K562 (cell line): ENCODE results near the gene CEP162. TPM values are rescaled to one million over a fixed set of nuclear protein-coding genes. Genes with fewer than 3 reads are reported as not detected.

ENCODE experiments used
- ATAC-seq: fragments of 200-7000 bp; cut with Tn5 transposase; 3 replicates; pipeline ENCODE4 v1.9.1; 2020; ENCODE audit warnings: moderate library complexity
- BruUV-seq: library from RNA; stranded (reverse); fragments of 400-500 nt; replicated peaks from 2 replicates; lab custom pipeline; 2021; lab: Mats Ljungman, UMichigan
- CTCF ChIA-PET: fragments of 300-600 bp; formaldehyde crosslinking; extraction: SDS; loops from one replicate; lab custom pipeline; 2021; ENCODE audit warnings: low intra/inter-chr PET ratio; lab: Yijun Ruan, JAX
- POLR2A ChIA-PET: fragments of 300-600, 350-650 bp; sonication (Branson Sonifier 250); formaldehyde crosslinking; extraction: SDS; loops from one replicate; lab custom pipeline; 2021; ENCODE audit warnings: antibody characterized with exemption, inconsistent platforms; lab: Yijun Ruan, JAX
- DNase-seq, 4 experiments: peaks; one replicate each; pipeline versions ENCODE4 v3.0.0 to v3.0.0-alpha.2; 2011 to 2018; ENCODE audit warnings: low spot score in 3 of 4, mixed read lengths in 3 of 4; ENCODE audit errors: extremely low read depth in 1 of 4
- FAIRE-seq: peaks from 2 replicates; lab custom pipeline; 2011; peaks lifted over from hg19 to GRCh38; lab: Jason Lieb, UNC
- H2AFZ ChIP-seq: 2 replicates; pipeline ENCODE4 v1.6.0; 2011; ENCODE audit warnings: low read depth, low read length, control low read depth, inconsistent platforms
- H3K27ac ChIP-seq: fragments of 200-600 bp; 3 replicates; pipeline ENCODE4 v1.8.0; 2011; ENCODE audit warnings: low read depth, mild to moderate bottlenecking, control low read depth, inconsistent platforms, low read length, moderate library complexity, mixed read lengths; ENCODE audit errors: extremely low read depth
- H3K27me3 ChIP-seq, 2 experiments: fragments of 300-600 bp in 1 of 2; 2 replicates in 1 of 2; 3 replicates in 1 of 2; pipeline versions ENCODE4 v1.6.0 to v1.8.0; 2011; ENCODE audit warnings: inconsistent platforms in 2 of 2, low read length in 2 of 2, mild to moderate bottlenecking in 1 of 2, mixed read lengths in 1 of 2, moderate library complexity in 1 of 2; ENCODE audit not compliant: control insufficient read depth in 2 of 2, insufficient read depth in 2 of 2
- H3K36me3 ChIP-seq: fragments of 300-600 bp; 3 replicates; pipeline ENCODE4 v1.8.0; 2011; ENCODE audit warnings: mild to moderate bottlenecking, low read length, inconsistent platforms; ENCODE audit not compliant: control insufficient read depth, insufficient read depth
- H3K4me1 ChIP-seq, 2 experiments: fragments of 200-600 bp in 1 of 2; replicated peaks in 1 of 2; 2 replicates in 1 of 2; 3 replicates in 1 of 2; pipeline versions ENCODE4 v1.5.1 to v1.8.0; 2011; ENCODE audit warnings: inconsistent platforms in 2 of 2, low read length in 2 of 2, mild to moderate bottlenecking in 1 of 2, mixed read lengths in 1 of 2, moderate library complexity in 1 of 2; ENCODE audit not compliant: control insufficient read depth in 2 of 2, insufficient read depth in 2 of 2
- H3K4me2 ChIP-seq: 2 replicates; pipeline ENCODE4 v1.6.1; 2011; ENCODE audit warnings: low read length, control low read depth, inconsistent platforms, mixed read lengths; ENCODE audit not compliant: insufficient read depth
- H3K4me3 ChIP-seq: fragments of 200-600 bp; sonication (generic), shearing (Covaris generic); 2 replicates; pipeline ENCODE4 v1.5.1; 2016; ENCODE audit warnings: control low read depth, inconsistent platforms
- H3K79me2 ChIP-seq: fragments of 200-600 bp; 3 replicates; pipeline ENCODE4 v1.8.0; 2011; ENCODE audit warnings: low read length, inconsistent platforms; ENCODE audit not compliant: control insufficient read depth, insufficient read depth
- H3K9ac ChIP-seq, 2 experiments: 2 replicates each; pipeline versions ENCODE4 v1.6.0 to v1.6.1; 2011; ENCODE audit warnings: low read depth in 2 of 2, low read length in 2 of 2, control low read depth in 1 of 2, inconsistent platforms in 1 of 2, mild to moderate bottlenecking in 1 of 2, mixed read lengths in 1 of 2; ENCODE audit not compliant: insufficient read depth in 1 of 2
- H3K9me1 ChIP-seq: one replicate; pipeline ENCODE4 v1.6.0; 2011; ENCODE audit warnings: inconsistent platforms, mild to moderate bottlenecking, low read length, moderate library complexity; ENCODE audit not compliant: control insufficient read depth, insufficient read depth
- H3K9me3 ChIP-seq: replicated peaks from 2 replicates; pipeline ENCODE4 v1.5.1; 2011; ENCODE audit warnings: low read depth, low read length, inconsistent platforms; ENCODE audit not compliant: control insufficient read depth, insufficient read depth
- H4K20me1 ChIP-seq: replicated peaks from 2 replicates; pipeline ENCODE4 v1.6.1; 2011; ENCODE audit warnings: low read length, inconsistent platforms, mixed read lengths; ENCODE audit not compliant: control insufficient read depth, insufficient read depth
- ARID2 ChIP-seq: fragments of 450-650 bp; IDR thresholded peaks from 2 replicates; pipeline ENCODE4 v1.6.1; 2017; ENCODE audit warnings: antibody characterized with exemption, mild to moderate bottlenecking
- CAMTA2 ChIP-seq: fragments of 250-450 bp; sonication (Bioruptor Pico); conservative IDR thresholded peaks from 2 replicates; pipeline ENCODE4 v1.5.1; 2022
- DIDO1 ChIP-seq: fragments of 450-650 bp; IDR thresholded peaks from 2 replicates; pipeline ENCODE4 v1.6.1; 2016; ENCODE audit warnings: low read depth, missing biosample characterization, missing genetic modification characterization
- FOSL1 ChIP-seq: fragments of 200-800 bp; sonication (Bioruptor generic); conservative IDR thresholded peaks from 2 replicates; pipeline ENCODE4 v1.6.1; 2016; ENCODE audit warnings: missing genetic modification characterization, missing compliant biosample characterization
- HDGF ChIP-seq: fragments of 450-650 bp; IDR thresholded peaks from 2 replicates; pipeline ENCODE4 v1.6.1; 2016
- HMG20A ChIP-seq: fragments of 450-650 bp; formaldehyde crosslinking; conservative IDR thresholded peaks from 2 replicates; pipeline ENCODE4 v1.4.0; 2020; ENCODE audit warnings: mild to moderate bottlenecking, mixed read lengths
- KAT7 ChIP-seq: sonication (generic); formaldehyde crosslinking; IDR thresholded peaks from 2 replicates; pipeline ENCODE4 v1.8.0; 2022; ENCODE audit warnings: missing genetic modification reagents, mild to moderate bottlenecking, borderline replicate concordance
- NELFE ChIP-seq: IDR thresholded peaks from 2 replicates; pipeline ENCODE4 v1.6.1; 2011; ENCODE audit warnings: mild to moderate bottlenecking; ENCODE audit not compliant: insufficient read depth, insufficient read length
- PHF20 ChIP-seq: fragments of 450-650 bp; IDR thresholded peaks from 2 replicates; pipeline ENCODE4 v1.6.1; 2018; ENCODE audit not compliant: partially characterized antibody
- RNF2 ChIP-seq: sonication (generic); IDR thresholded peaks from 2 replicates; pipeline ENCODE4 v1.6.1; 2016
- ZBED1 ChIP-seq: IDR thresholded peaks from 2 replicates; pipeline ENCODE4 v1.6.1; 2014
- ZC3H8 ChIP-seq: fragments of 450-650 bp; IDR thresholded peaks from 2 replicates; pipeline ENCODE4 v1.6.1; 2017
- ZNF589 ChIP-seq: fragments of 200-800 bp; sonication (Bioruptor generic); IDR thresholded peaks from 2 replicates; pipeline ENCODE4 v1.6.1; 2016; ENCODE audit warnings: low read depth, missing genetic modification characterization, missing compliant biosample characterization
- ZNF780A ChIP-seq: fragments of 250-450 bp; sonication (Bioruptor Pico); IDR thresholded peaks from 2 replicates; pipeline ENCODE4 v1.5.0; 2021; ENCODE audit warnings: mild to moderate bottlenecking
- WGBS: fragments of 100-300 bp; shearing (Covaris generic); methylation state at CpG from one replicate; pipeline ENCODE4 v1.1.6; 2016; ENCODE audit warnings: low coverage, mixed read lengths; ENCODE audit not compliant: insufficient coverage; ENCODE audit errors: missing lambda C conversion rate; 5-methylcytosine and 5-hydroxymethylcytosine counted together
- in situ Hi-C: fragments of 300-500 bp; cut with MboI; formaldehyde crosslinking; loops from 4 replicates; pipeline ENCODE4 v1.15.0; 2018; ENCODE audit warnings: inconsistent platforms, mixed read lengths
- intact Hi-C: fragments of 100-400 bp; cut with micrococcal nuclease; formaldehyde crosslinking; loops from 2 replicates; pipeline ENCODE4 v1.14.2; 2022
- polyA plus RNA-seq, 8 experiments: library from polyadenylated mRNA; depleted of rRNA in 4 of 8; stranded (reverse) in 5 of 8; unstranded in 3 of 8; fragments of >200 nt; fragmentation: Nextera tagmentation in 2 of 8; fragmentation: Illumina TruSeq in 1 of 8; extraction: Ambion mirVana in 2 of 8; extraction: Trizol in 1 of 8; gene quantifications; 2 replicates each; pipeline versions ENCODE4 v1.2.1 to v1.2.3, GENCODE V29; 2011 to 2014; ENCODE audit warnings: inconsistent platforms in 1 of 8, missing spikeins in 1 of 8
- total RNA-seq, 7 experiments: library from RNA; depleted of rRNA in 6 of 7; stranded (reverse); fragments of >200 nt in 6 of 7; fragmentation: Illumina TruSeq in 2 of 7; extraction: Trizol in 2 of 7; gene quantifications; 2 replicates each; pipeline versions ENCODE4 v1.2.1 to v1.2.3, GENCODE V29; 2011 to 2021; ENCODE audit warnings: low replicate concordance in 1 of 7
- TF ChIP-seq, protein P1 (sequence below), 2 experiments: fragments of 450-650 bp; formaldehyde crosslinking in 1 of 2; IDR thresholded peaks; 2 replicates each; pipeline versions ENCODE4 v1.4.0 to v1.6.1; 2014 to 2020; ENCODE audit warnings: mild to moderate bottlenecking in 2 of 2, borderline replicate concordance in 1 of 2, low read depth in 1 of 2
- TF ChIP-seq, protein P2 (sequence below): fragments of 450-650 bp; IDR thresholded peaks from 2 replicates; pipeline ENCODE4 v1.6.1; 2016; ENCODE audit warnings: borderline replicate concordance

CEP162 gene
- total and polyA plus RNA-seq, 9 of the 15 experiments (the other 6 are each of a cell fraction or from before 2014, with no cell fraction given) = 3.9 to 8.6 (median 6.7) TPM

DNA sequence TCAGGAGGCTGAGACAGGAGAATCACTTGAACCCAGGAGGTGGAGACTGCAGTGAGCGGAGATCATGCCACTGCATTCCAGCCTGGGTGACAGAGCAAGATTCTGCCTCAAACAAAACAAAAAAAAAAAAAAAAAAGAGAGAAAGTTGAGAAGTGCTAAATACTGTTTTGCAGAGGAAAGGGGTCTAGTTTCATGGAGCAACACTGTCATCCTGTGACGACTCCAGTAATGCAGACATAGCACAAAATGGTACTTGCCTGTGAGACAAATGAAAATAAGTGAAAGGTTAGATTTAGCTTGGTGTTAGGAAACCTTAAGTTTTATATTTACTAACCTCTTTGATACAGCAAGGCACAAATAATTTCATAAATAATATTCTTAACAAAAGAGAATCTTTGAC is 29.7 kb downstream of the CEP162 start:
- intact Hi-C loops = no loop called here
- BruUV-seq = no TSS peak
- TF ChIP-seq, protein P1, sequence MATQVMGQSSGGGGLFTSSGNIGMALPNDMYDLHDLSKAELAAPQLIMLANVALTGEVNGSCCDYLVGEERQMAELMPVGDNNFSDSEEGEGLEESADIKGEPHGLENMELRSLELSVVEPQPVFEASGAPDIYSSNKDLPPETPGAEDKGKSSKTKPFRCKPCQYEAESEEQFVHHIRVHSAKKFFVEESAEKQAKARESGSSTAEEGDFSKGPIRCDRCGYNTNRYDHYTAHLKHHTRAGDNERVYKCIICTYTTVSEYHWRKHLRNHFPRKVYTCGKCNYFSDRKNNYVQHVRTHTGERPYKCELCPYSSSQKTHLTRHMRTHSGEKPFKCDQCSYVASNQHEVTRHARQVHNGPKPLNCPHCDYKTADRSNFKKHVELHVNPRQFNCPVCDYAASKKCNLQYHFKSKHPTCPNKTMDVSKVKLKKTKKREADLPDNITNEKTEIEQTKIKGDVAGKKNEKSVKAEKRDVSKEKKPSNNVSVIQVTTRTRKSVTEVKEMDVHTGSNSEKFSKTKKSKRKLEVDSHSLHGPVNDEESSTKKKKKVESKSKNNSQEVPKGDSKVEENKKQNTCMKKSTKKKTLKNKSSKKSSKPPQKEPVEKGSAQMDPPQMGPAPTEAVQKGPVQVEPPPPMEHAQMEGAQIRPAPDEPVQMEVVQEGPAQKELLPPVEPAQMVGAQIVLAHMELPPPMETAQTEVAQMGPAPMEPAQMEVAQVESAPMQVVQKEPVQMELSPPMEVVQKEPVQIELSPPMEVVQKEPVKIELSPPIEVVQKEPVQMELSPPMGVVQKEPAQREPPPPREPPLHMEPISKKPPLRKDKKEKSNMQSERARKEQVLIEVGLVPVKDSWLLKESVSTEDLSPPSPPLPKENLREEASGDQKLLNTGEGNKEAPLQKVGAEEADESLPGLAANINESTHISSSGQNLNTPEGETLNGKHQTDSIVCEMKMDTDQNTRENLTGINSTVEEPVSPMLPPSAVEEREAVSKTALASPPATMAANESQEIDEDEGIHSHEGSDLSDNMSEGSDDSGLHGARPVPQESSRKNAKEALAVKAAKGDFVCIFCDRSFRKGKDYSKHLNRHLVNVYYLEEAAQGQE (IDR thresholded peaks at IDR 0.05; ENCODE audit: borderline replicate concordance) = peak; percentile 36; the same call in 1 of the 2 replicates
- TF ChIP-seq, protein P1 (CRISPR knock-in tag; IDR thresholded peaks at IDR 0.05; ENCODE audit: low read depth) = no peak
- TF ChIP-seq ZBED1 = no peak
- no peak for TF ChIP-seq NELFE
- no peak for TF ChIP-seq HMG20A (CRISPR knock-in tag)
- no peak for TF ChIP-seq PHF20
- no peak for TF ChIP-seq CAMTA2
- TF ChIP-seq DIDO1 (tag) = no peak
- no peak for TF ChIP-seq KAT7 (CRISPR knock-in tag)
- TF ChIP-seq ZNF780A (CRISPR knock-in tag) = no peak
- no peak for TF ChIP-seq ZC3H8
- TF ChIP-seq FOSL1 = no peak
- no peak for TF ChIP-seq HDGF
- TF ChIP-seq ZNF589 (CRISPR knock-in tag) = no peak
- 0 out of 2 replicates have a peak, but pooled peaks have one; percentile 31 for TF ChIP-seq ARID2
- TF ChIP-seq, protein P2, sequence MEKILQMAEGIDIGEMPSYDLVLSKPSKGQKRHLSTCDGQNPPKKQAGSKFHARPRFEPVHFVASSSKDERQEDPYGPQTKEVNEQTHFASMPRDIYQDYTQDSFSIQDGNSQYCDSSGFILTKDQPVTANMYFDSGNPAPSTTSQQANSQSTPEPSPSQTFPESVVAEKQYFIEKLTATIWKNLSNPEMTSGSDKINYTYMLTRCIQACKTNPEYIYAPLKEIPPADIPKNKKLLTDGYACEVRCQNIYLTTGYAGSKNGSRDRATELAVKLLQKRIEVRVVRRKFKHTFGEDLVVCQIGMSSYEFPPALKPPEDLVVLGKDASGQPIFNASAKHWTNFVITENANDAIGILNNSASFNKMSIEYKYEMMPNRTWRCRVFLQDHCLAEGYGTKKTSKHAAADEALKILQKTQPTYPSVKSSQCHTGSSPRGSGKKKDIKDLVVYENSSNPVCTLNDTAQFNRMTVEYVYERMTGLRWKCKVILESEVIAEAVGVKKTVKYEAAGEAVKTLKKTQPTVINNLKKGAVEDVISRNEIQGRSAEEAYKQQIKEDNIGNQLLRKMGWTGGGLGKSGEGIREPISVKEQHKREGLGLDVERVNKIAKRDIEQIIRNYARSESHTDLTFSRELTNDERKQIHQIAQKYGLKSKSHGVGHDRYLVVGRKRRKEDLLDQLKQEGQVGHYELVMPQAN = no peak
- no peak for TF ChIP-seq RNF2

More for the DNA sequence above, 29.7 kb downstream of the CEP162 start:
- no peaks in the 10 kb centered on the region; the same call in 1 of the 2 replicates for H3K9me3 ChIP-seq
- DNase-seq (peak in 1 of 4 experiments; percentile 22), FAIRE-seq (no peak), ATAC-seq (peak; percentile 46; the same call in 1 of the 3 replicates)
- peaks cover 25% of the 10 kb centered on the region for H3K36me3 ChIP-seq
- CTCF ChIA-PET = interaction anchor here (0.6 to 1.4 kb wide), 3 partner anchors 313 to 683 kb away, joined by 4 to 5 read pairs (median 5); no protein-coding TSS in a partner anchor
- whole genome bisulfite sequencing = 88% methylated on average over 2 of the region's 2 CpGs
- H3K4me2 ChIP-seq = no peak overlapping the region
- H3K4me1 ChIP-seq = no peaks in the 10 kb centered on the region
- no peak overlapping the region for H3K4me3 ChIP-seq
- no peaks in the 10 kb centered on the region for H3K9me1 ChIP-seq
- no peaks in the 10 kb centered on the region for H4K20me1 ChIP-seq
- in situ Hi-C loops = no loop called here
- no peaks in the 10 kb centered on the region for H3K27me3 ChIP-seq
- H3K79me2 ChIP-seq = no peaks in the 10 kb centered on the region
- POLR2A ChIA-PET = no interaction called here
- H3K27ac ChIP-seq = no peak overlapping the region
- no peak overlapping the region for H3K9ac ChIP-seq
- no peak overlapping the region for H2AFZ ChIP-seq
